IPS-NIHi7 (cell line): ENCODE data around the gene PITPNM2.

Source experiments
- DNase-seq: peaks from one replicate; pipeline ENCODE4 v3.0.0; 2012; ENCODE audit warnings: mixed read lengths; ENCODE audit errors: extremely low spot score

The PITPNM2 gene

DNA sequence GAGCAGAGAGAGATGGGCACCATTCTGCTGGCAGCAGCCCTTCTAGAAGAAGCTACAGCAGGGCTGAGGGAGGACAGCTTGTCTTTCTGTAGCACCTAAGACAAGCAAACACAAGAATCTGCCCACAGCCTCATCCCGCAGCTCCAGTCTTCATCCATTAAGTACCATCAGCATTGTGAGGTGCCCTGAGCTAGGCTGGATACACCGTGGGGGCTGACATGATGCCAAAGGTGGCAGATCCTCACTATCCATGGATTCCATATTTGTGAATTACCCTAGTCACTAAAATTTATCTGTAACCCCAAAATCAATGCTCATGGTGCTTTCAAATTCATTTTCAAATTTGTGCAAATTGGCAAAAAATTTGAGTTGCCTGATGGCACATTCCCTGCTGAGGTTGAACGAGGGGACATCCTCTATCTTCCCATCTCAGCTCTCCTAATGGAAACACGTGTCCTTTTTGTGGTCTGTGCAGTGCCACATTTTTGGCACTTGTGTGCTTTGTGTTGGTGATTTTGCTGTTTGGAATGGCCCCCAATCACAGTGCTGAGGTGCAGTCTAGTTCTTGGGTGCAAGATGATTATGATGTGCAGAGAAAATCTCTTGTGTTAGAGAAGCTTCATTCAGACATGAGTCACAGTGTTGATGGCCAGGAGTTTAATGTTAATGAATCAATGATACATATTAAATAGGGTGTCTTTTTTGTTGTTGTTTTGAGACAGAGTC lies 7.0 kb downstream of the PITPNM2 start:
- no peak for DNase-seq

GRCh38 chr12:123142921-123143735 lies 7.8 kb downstream of the PITPNM2 start:
- DNase-seq, result no peak

DNA sequence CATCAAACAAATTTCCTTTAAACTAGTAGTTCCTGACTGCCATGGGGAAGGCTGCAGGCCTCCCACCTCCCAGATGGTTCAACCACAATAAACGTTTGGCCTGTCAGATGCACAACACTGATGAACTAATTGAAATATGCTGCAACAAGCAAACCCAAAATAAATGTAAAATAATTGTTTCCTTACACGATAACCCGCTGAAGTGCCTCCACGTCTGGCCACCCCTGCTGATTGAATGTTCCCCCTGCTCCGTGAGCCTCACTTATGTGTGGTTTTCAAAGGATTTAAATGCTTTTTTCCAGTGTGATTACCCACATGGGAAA lies 8.4 kb downstream of the PITPNM2 start:
- DNase-seq, result no peak

DNA sequence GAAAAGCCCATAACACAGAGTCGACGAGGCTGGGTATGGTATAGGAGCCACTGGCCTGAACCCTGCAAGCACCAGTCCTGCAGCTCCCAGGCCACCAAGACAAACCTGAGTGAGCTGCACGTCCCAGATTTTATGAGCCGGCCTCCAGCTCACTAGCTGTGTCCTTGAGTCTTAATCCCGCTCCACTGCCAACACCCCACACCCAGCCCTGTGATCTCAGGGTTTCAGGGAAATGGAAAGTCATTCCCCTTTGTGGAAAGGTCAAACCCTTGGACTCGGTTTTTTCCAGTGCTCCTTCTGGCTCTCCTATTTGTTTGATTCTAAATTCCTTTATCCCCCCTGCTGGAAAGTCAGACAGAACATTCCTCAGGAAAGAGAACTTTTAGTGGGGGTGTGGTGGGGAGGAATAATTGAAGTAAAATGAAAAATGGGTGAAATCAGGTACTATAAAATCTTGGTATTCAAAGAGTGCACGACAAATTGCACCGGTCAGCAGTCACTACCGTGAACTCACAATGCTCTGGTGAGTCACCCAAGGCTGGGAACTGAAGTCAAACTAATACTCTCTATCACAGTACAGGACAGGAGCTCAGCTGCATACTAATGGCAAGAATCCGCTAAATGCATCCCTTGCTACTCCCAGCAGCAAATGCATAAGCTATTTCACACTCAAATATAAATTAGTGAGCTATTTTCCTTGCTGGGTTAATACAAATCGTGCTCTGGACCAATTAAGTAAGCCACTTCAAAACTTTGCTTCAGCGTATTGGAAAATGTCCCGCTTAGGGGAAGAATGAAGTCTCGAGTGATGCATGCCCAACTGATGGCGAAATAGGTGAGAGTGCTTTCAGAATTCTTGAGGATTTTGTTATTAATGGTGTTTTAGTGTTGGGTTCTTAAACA lies 9.0 kb downstream of the PITPNM2 start:
- no peak for DNase-seq

DNA sequence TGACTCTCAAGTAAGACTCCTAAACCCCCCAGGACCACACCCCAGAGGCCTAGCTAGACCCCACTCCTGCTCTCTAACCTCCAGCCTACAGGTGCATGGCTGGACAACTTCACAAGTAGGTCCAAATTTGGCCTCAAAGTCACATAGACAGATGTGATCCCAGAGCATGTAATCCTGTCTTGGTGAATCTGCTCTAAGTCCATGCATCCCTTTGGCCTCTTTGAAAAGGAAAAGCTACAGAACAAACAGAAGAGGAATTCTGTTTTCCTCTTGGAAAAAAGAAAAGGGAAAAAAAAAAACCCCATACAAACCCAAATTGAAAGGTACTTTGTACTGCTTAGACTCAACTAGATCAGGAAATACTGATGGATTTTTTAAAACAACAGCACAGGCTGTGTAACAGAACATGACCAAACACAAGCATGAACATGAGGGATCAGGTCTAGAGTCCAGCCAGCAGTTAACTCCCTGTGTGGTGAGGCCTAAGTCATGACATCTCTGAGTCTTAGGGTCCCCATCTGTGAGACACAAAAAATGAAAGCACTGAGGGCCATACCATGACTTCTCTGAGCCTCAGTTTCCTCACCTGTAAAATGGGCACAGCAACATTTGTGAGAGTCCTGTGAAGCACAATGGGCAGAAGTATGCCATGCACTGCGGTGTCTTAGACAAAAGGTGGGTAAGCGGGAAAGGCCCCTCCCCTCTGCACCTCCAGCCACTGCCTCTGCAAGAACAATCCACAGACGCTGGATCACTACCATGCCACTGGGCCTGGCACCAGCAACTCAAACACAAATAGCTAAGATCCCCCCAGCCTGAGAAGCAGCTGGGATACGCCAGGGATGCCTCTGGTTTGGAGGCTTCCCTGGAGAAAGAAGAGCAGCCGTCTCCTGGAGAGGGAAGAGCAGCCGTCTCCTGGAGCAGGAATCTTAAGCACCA lies 9.9 kb downstream of the PITPNM2 start:
- DNase-seq, result no peak

GRCh38 chr12:123139926-123140675 lies 10.8 kb downstream of the PITPNM2 start:
- DNase-seq, result no peak

DNA sequence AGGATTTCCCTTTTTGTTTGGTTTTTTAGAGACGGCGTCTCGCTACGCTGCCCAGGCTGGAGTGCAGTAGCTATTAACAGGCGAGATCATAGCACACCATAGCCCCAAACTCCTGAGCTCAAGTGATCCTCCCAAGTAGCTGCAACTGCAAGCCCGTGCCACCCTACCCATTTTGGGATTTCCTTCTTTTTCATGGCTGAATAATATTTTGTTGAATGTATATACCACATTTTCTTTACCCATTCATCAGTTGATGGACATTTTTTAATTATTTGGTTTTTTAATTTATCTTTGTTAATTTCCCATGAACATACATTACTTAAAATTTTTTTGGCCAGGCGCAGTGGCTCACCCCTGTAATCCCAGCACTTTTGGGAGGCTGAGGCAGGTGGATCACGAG lies 15.2 kb downstream of the PITPNM2 start:
- no peak for DNase-seq

GRCh38 chr12:123134826-123135225 lies 16.1 kb downstream of the PITPNM2 start:
- no peak for DNase-seq

DNA sequence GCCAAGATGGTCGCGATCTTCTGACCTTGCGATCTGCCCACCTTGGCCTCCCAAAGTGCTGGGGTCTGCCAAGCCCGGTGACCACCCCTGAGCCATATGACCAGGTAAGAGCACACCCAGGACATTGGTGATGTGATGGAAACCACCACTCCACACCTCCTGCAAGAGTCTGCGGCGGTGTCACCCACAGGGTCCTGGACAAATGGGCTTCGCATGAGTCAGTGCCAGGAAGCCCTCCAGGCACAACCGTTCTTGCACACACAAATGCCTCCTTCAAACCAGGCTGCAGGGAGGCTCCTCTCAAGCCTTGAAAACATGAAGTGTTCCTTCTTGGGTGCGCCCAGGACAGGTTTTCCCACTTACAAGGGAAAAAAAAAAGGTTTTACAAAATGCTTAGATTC lies 16.6 kb downstream of the PITPNM2 start:
- DNase-seq, result no peak

GRCh38 chr12:123133701-123134100 lies 17.2 kb downstream of the PITPNM2 start:
- no peak for DNase-seq

GRCh38 chr12:123132951-123133619 lies 17.8 kb downstream of the PITPNM2 start:
- no peak for DNase-seq

- DNase-seq, result no peak
These were observed 18.9 kb downstream of the PITPNM2 start for GRCh38 chr12:123131879-123132402.

DNA sequence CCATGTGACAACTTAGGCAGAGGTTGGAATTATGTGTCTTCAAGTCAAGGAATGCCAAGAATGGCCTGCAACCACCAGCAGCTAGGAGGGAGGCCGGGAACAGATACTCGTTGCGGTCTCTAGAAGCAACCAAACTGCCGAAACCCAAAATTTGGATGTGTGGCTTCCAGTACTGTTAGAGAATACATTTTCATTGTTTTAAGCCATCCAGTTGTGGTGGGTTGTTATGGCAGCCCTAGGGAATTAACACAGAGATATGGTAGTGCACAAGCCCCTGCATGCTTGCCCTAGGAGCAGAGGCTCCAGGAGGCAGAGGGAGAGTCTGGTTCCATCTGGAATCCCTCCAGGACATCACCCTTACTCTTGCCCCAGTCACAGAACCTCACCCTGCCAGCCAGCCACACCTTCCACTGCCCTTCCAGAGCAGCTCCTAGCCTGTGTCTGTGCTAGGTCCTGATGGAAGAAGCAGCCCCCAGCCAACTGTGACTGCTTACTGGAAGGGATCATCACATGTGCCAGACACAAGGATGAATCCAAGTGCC lies 19.5 kb downstream of the PITPNM2 start:
- DNase-seq, result no peak

DNA sequence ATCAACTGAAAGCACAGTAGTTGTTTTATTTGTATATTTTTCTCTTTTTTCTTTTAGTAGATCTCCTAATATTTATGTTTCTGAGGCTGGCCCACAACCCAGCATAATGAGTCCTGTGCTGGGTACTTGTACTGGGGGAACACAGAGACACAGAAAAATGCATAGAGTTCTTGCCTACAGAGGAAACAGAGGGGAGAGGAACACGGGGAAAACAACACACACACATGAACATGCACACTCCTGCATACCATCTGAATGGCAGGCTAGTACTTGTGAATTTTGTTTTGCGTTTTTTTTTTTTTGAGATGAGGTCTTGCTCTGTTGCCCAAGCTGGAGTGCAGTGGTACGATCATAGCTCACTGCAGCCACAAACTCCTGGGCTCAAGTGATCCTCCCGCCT lies 21.3 kb downstream of the PITPNM2 start:
- no peak for DNase-seq

- no peak for DNase-seq
These were observed 23.8 kb downstream of the PITPNM2 start for GRCh38 chr12:123127182-123127495.

GRCh38 chr12:123126294-123127181 lies 24.4 kb downstream of the PITPNM2 start:
- peak; percentile 59 for DNase-seq

DNA sequence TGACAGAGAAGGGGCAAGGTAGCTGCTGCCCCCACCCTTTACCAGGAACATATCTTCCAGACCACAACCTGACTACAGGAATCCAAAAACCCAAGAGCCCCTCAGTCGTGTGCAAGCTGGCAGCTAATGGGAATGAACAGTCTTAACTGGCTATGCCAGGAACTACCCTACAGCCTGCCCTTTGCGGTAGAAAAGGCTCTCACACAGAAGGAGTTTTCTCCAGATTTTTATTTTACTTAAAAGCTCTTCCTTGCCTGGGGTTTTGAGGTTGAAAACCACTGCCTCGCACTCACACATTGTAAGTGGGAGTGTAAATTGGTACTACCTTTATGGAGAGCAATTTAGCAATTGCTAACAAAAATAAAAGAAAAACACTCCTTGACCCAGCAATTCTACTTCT lies 28.3 kb downstream of the PITPNM2 start:
- no peak for DNase-seq

DNA sequence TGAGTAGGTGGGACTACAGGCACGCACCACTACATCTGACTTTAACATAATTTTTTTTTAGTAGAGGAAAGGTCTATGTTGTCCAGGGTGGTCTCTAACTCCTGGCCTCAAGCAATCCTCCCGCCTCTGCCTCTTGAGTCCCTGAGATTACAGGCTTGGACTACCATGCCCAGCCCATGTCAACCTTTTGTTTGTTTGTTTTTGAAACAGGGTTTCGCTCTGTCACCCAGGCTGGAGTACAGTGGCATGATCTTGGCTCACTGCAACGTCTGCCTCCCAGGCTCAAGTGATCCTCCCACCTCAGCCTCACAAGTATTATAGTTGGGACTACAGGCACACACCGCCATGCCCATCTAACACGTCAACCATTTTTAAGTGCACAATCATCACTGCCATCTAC lies 29.2 kb downstream of the PITPNM2 start:
- DNase-seq, result no peak
